K562 (cell line): ENCODE measurements around the gene CNKSR3. TPM values are rescaled to one million over a fixed set of nuclear protein-coding genes. Genes with fewer than 3 reads are reported as not detected.

Experiments used
- EGR1 ChIP-seq: fragments of 450-650 bp; conservative IDR thresholded peaks from 2 replicates; pipeline ENCODE4 v1.6.1; 2017; ENCODE audit warnings: mild to moderate bottlenecking
- NFIX ChIP-seq: fragments of 250-450 bp; sonication (Bioruptor Pico); IDR thresholded peaks from 2 replicates; pipeline ENCODE4 v1.4.0; 2020; ENCODE audit warnings: low read depth, mild to moderate bottlenecking, moderate library complexity
- RHOXF2B ChIP-seq: fragments of 250-450 bp; sonication (Bioruptor Pico); conservative IDR thresholded peaks from 2 replicates; pipeline ENCODE4 v1.5.1; 2021
- SUPT5H ChIP-seq: fragments of 450-650 bp; IDR thresholded peaks from 2 replicates; pipeline ENCODE4 v1.6.1; 2016
- ZNF143 ChIP-seq: sonication (generic); formaldehyde crosslinking; IDR thresholded peaks from 2 replicates; pipeline ENCODE4 v1.9.0; 2022; ENCODE audit warnings: mild to moderate bottlenecking, missing genetic modification reagents
- polyA plus RNA-seq, 8 experiments: library from polyadenylated mRNA; depleted of rRNA in 4 of 8; stranded (reverse) in 5 of 8; unstranded in 3 of 8; fragments of >200 nt; fragmentation: Nextera tagmentation in 2 of 8; fragmentation: Illumina TruSeq in 1 of 8; extraction: Ambion mirVana in 2 of 8; extraction: Trizol in 1 of 8; gene quantifications; 2 replicates each; pipeline versions ENCODE4 v1.2.1 to v1.2.3, GENCODE V29; 2011 to 2014; ENCODE audit warnings: inconsistent platforms in 1 of 8, missing spikeins in 1 of 8
- total RNA-seq, 7 experiments: library from RNA; depleted of rRNA in 6 of 7; stranded (reverse); fragments of >200 nt in 6 of 7; fragmentation: Illumina TruSeq in 2 of 7; extraction: Trizol in 2 of 7; gene quantifications; 2 replicates each; pipeline versions ENCODE4 v1.2.1 to v1.2.3, GENCODE V29; 2011 to 2021; ENCODE audit warnings: low replicate concordance in 1 of 7
- TF ChIP-seq, protein P1 (sequence below): fragments of 450-650 bp; IDR thresholded peaks from 2 replicates; pipeline ENCODE4 v1.6.1; 2016; ENCODE audit warnings: mild to moderate bottlenecking, moderate library complexity

Gene CNKSR3
- total and polyA plus RNA-seq, 9 of the 15 experiments (the other 6 are each of a cell fraction or from before 2014, with no cell fraction given), result 4.5 to 29.6 (median 9.5) TPM

DNA sequence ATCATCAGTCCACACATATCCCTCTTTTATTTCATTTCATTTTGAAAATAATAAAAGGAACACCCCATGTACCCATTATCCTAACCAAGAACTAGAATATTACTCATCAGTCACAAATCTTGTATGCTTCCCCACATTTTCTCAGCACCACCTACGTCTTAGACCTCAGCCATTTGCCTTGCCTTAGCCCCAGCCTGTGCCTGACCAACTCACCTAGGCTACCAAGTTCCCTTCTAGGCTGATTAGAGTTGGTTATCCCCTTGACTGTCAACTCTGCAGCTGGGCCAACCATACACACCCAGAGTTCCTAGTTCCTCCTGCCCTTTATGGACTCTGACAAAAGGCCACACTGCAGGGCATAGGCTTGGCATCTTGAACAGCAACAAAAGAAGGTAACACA, 120.5 kb downstream of the CNKSR3 start (continued):
- TF ChIP-seq, protein P1, sequence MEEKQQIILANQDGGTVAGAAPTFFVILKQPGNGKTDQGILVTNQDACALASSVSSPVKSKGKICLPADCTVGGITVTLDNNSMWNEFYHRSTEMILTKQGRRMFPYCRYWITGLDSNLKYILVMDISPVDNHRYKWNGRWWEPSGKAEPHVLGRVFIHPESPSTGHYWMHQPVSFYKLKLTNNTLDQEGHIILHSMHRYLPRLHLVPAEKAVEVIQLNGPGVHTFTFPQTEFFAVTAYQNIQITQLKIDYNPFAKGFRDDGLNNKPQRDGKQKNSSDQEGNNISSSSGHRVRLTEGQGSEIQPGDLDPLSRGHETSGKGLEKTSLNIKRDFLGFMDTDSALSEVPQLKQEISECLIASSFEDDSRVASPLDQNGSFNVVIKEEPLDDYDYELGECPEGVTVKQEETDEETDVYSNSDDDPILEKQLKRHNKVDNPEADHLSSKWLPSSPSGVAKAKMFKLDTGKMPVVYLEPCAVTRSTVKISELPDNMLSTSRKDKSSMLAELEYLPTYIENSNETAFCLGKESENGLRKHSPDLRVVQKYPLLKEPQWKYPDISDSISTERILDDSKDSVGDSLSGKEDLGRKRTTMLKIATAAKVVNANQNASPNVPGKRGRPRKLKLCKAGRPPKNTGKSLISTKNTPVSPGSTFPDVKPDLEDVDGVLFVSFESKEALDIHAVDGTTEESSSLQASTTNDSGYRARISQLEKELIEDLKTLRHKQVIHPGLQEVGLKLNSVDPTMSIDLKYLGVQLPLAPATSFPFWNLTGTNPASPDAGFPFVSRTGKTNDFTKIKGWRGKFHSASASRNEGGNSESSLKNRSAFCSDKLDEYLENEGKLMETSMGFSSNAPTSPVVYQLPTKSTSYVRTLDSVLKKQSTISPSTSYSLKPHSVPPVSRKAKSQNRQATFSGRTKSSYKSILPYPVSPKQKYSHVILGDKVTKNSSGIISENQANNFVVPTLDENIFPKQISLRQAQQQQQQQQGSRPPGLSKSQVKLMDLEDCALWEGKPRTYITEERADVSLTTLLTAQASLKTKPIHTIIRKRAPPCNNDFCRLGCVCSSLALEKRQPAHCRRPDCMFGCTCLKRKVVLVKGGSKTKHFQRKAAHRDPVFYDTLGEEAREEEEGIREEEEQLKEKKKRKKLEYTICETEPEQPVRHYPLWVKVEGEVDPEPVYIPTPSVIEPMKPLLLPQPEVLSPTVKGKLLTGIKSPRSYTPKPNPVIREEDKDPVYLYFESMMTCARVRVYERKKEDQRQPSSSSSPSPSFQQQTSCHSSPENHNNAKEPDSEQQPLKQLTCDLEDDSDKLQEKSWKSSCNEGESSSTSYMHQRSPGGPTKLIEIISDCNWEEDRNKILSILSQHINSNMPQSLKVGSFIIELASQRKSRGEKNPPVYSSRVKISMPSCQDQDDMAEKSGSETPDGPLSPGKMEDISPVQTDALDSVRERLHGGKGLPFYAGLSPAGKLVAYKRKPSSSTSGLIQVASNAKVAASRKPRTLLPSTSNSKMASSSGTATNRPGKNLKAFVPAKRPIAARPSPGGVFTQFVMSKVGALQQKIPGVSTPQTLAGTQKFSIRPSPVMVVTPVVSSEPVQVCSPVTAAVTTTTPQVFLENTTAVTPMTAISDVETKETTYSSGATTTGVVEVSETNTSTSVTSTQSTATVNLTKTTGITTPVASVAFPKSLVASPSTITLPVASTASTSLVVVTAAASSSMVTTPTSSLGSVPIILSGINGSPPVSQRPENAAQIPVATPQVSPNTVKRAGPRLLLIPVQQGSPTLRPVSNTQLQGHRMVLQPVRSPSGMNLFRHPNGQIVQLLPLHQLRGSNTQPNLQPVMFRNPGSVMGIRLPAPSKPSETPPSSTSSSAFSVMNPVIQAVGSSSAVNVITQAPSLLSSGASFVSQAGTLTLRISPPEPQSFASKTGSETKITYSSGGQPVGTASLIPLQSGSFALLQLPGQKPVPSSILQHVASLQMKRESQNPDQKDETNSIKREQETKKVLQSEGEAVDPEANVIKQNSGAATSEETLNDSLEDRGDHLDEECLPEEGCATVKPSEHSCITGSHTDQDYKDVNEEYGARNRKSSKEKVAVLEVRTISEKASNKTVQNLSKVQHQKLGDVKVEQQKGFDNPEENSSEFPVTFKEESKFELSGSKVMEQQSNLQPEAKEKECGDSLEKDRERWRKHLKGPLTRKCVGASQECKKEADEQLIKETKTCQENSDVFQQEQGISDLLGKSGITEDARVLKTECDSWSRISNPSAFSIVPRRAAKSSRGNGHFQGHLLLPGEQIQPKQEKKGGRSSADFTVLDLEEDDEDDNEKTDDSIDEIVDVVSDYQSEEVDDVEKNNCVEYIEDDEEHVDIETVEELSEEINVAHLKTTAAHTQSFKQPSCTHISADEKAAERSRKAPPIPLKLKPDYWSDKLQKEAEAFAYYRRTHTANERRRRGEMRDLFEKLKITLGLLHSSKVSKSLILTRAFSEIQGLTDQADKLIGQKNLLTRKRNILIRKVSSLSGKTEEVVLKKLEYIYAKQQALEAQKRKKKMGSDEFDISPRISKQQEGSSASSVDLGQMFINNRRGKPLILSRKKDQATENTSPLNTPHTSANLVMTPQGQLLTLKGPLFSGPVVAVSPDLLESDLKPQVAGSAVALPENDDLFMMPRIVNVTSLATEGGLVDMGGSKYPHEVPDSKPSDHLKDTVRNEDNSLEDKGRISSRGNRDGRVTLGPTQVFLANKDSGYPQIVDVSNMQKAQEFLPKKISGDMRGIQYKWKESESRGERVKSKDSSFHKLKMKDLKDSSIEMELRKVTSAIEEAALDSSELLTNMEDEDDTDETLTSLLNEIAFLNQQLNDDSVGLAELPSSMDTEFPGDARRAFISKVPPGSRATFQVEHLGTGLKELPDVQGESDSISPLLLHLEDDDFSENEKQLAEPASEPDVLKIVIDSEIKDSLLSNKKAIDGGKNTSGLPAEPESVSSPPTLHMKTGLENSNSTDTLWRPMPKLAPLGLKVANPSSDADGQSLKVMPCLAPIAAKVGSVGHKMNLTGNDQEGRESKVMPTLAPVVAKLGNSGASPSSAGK, result no peak
- TF ChIP-seq NFIX (CRISPR knock-in tag), result no peak
- TF ChIP-seq RHOXF2B (CRISPR knock-in tag), result no peak
- no peak for TF ChIP-seq ZNF143 (CRISPR knock-in tag)
- no peak for TF ChIP-seq SUPT5H
- no peak for TF ChIP-seq EGR1
